H1 (cell line): ENCODE results near the gene B4GALNT1. TPM values are rescaled to one million over a fixed set of nuclear protein-coding genes. Genes with fewer than 3 reads are reported as not detected.

Experiments
- EP300 ChIP-seq, 2 experiments: IDR thresholded peaks; 1 replicate in 1 of 2; 2 replicates in 1 of 2; pipeline ENCODE4 v1.6.1; 2011 to 2012; ENCODE audit warnings: low read depth in 2 of 2, low read length in 2 of 2, mild to moderate bottlenecking in 2 of 2, borderline replicate concordance in 1 of 2, inconsistent platforms in 1 of 2, moderate library complexity in 1 of 2
- PHF8 ChIP-seq: fragments of 200-600 bp; sonication (generic); conservative IDR thresholded peaks from 2 replicates; pipeline ENCODE4 v1.7.1; 2012; ENCODE audit warnings: low read depth, mild to moderate bottlenecking, inconsistent platforms, low read length, moderate library complexity
- USF2 ChIP-seq: IDR thresholded peaks from 2 replicates; pipeline ENCODE4 v1.6.1; 2011; ENCODE audit warnings: low read length, improper control_type of control experiment
- polyA plus RNA-seq, 7 experiments: library from polyadenylated mRNA; depleted of rRNA in 3 of 7; stranded (reverse) in 5 of 7; unstranded in 2 of 7; fragments of >200 nt in 5 of 7; fragments of 200-250 nt in 2 of 7; gene quantifications; 1 replicate in 5 of 7; 2 replicates in 1 of 7; 4 replicates in 1 of 7; pipeline versions ENCODE4 v1.2.1 to v1.2.3, GENCODE V29; 2011 to 2013; ENCODE audit warnings: missing spikeins in 2 of 7, mixed read lengths in 2 of 7
- total RNA-seq: library from RNA; stranded (reverse); fragmentation: NEBNext Ultra II Directional; extraction: Animal tissue kit (Norgen Biotek cat#: 25700); gene quantifications from 2 replicates; pipeline ENCODE4 v1.2.1, GENCODE V29; 2021
- TF ChIP-seq, protein P1 (sequence below): IDR thresholded peaks from 2 replicates; pipeline ENCODE4 v1.6.1; 2012; ENCODE audit warnings: inconsistent platforms

B4GALNT1 gene
- total and polyA plus RNA-seq, 2 of the 8 experiments (the other 6 are each of a cell fraction or from before 2014, with no cell fraction given), result 1.5 to 2.3 TPM

GRCh38 chr12:57632958-57633840 is at the start of gene B4GALNT1 (continued):
- TF ChIP-seq PHF8, result no peak
- TF ChIP-seq USF2, result no peak
- TF ChIP-seq EP300 (IDR thresholded peaks at IDR 0.05; ENCODE audit: borderline replicate concordance in 1 of 2, low read depth in 2 of 2, low read length in 2 of 2), result no peak
- TF ChIP-seq, protein P1, sequence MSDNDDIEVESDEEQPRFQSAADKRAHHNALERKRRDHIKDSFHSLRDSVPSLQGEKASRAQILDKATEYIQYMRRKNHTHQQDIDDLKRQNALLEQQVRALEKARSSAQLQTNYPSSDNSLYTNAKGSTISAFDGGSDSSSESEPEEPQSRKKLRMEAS, result peak; percentile 90
